ENCODE data around the gene LRRC15.

Gene LRRC15

GRCh38 chr3:194330579-194330978 lies 39.0 kb downstream of the LRRC15 start:
- Mint-ChIP-seq H3K27ac (no peak overlapping the region), H3K4me3 (no peak overlapping the region), H3K4me1 (peaks cover 33% of the 10 kb centered on the region), H3K36me3 (ENCODE audit: low read depth) (no peaks in the 10 kb centered on the region), H3K27me3 (ENCODE audit: low read depth, poor library complexity) (peaks cover 55% of the 10 kb centered on the region), H3K9me3 (no peaks in the 10 kb centered on the region)
- TF ChIP-seq CTCF (IDR thresholded peaks at IDR 0.05) = no peak
- no peak for DNase-seq

- no peak for TF ChIP-seq CTCF (IDR thresholded peaks at IDR 0.05)
- H3K4me1 Mint-ChIP-seq = peaks cover 33% of the 10 kb centered on the region
- H3K27me3 Mint-ChIP-seq (ENCODE audit: low read depth, poor library complexity) = peaks cover 51% of the 10 kb centered on the region
- H3K4me3 Mint-ChIP-seq = no peak overlapping the region
- DNase-seq = no peak
- no peak overlapping the region for H3K27ac Mint-ChIP-seq
- no peaks in the 10 kb centered on the region for H3K36me3 Mint-ChIP-seq (ENCODE audit: low read depth)
- no peaks in the 10 kb centered on the region for H3K9me3 Mint-ChIP-seq
Measured at GRCh38 chr3:194330160-194330559, 39.4 kb downstream of the LRRC15 start.

GRCh38 chr3:194329583-194329965 lies 40.0 kb downstream of the LRRC15 start:
- Mint-ChIP-seq H3K4me1 (peaks cover 33% of the 10 kb centered on the region), H3K4me3 (no peak overlapping the region), H3K27ac (no peak overlapping the region), H3K36me3 (ENCODE audit: low read depth) (no peaks in the 10 kb centered on the region), H3K9me3 (no peaks in the 10 kb centered on the region), H3K27me3 (ENCODE audit: low read depth, poor library complexity) (peaks cover 50% of the 10 kb centered on the region)
- no peak for TF ChIP-seq CTCF (IDR thresholded peaks at IDR 0.05)
- DNase-seq = no peak

- Mint-ChIP-seq H3K9me3 (no peaks in the 10 kb centered on the region), H3K27me3 (ENCODE audit: low read depth, poor library complexity) (peaks cover 45% of the 10 kb centered on the region), H3K4me3 (no peak overlapping the region), H3K36me3 (ENCODE audit: low read depth) (no peaks in the 10 kb centered on the region), H3K27ac (no peak overlapping the region), H3K4me1 (peaks cover 33% of the 10 kb centered on the region)
- no peak for DNase-seq
- no peak for TF ChIP-seq CTCF (IDR thresholded peaks at IDR 0.05)
Measured at GRCh38 chr3:194328942-194329582, 40.5 kb downstream of the LRRC15 start.

GRCh38 chr3:194328053-194328657 lies 41.4 kb downstream of the LRRC15 start:
- no peak overlapping the region for H3K4me3 Mint-ChIP-seq
- DNase-seq = no peak
- peaks cover 31% of the 10 kb centered on the region for H3K4me1 Mint-ChIP-seq
- no peak for TF ChIP-seq CTCF (IDR thresholded peaks at IDR 0.05)
- H3K27ac Mint-ChIP-seq = no peak overlapping the region
- H3K27me3 Mint-ChIP-seq (ENCODE audit: low read depth, poor library complexity) = peaks cover 42% of the 10 kb centered on the region
- H3K9me3 Mint-ChIP-seq = peaks cover 5% of the 10 kb centered on the region
- H3K36me3 Mint-ChIP-seq (ENCODE audit: low read depth) = no peaks in the 10 kb centered on the region
